IPS DF 4.7 (cell line): ENCODE data around the gene CCL17.

Experiments used
- DNase-seq: peaks from one replicate; pipeline ENCODE4 v3.0.0-alpha.2; 2013; ENCODE audit warnings: low spot score; ENCODE audit errors: extremely low read depth

The CCL17 gene

DNA sequence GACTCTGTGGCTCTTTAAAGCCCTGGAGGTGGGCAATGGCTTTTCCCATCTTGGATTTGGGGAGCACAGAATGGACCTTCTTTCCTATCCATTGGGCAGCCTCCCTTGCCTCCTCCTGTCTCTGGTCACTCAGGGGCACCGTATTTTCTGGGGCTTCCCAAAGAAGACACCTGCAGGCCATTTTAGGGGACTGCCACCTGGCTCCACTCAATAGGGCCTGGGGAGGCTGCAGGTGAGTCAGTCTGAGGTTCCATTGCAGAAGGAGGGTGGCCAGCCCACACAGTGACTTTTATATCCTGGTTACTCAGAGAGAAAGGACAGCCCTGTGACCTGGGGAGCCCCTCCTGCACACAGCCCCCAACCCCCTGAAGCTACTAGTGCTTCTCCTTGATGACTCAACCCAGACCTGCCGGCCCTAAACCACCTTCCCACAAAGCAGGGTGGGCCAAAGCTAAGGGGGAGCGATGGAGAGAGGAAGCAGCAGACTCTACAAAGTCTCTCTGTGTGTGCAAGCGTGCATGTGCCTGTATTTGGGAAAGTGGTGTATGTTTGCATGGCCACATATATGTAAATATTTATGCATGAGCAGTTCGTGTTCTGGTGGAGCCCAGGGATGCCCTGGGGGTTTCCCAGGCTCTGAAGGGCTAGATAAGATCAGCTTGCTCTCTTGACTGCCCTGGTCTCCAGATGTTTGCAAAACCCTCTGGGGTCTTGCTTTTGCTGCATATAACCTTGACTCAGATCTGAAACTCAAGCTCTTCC lies 27.3 kb upstream of the CCL17 start:
- no peak for DNase-seq

- no peak for DNase-seq
Measured at GRCh38 chr16:57379579-57379978, 25.0 kb upstream of the CCL17 start.

DNA sequence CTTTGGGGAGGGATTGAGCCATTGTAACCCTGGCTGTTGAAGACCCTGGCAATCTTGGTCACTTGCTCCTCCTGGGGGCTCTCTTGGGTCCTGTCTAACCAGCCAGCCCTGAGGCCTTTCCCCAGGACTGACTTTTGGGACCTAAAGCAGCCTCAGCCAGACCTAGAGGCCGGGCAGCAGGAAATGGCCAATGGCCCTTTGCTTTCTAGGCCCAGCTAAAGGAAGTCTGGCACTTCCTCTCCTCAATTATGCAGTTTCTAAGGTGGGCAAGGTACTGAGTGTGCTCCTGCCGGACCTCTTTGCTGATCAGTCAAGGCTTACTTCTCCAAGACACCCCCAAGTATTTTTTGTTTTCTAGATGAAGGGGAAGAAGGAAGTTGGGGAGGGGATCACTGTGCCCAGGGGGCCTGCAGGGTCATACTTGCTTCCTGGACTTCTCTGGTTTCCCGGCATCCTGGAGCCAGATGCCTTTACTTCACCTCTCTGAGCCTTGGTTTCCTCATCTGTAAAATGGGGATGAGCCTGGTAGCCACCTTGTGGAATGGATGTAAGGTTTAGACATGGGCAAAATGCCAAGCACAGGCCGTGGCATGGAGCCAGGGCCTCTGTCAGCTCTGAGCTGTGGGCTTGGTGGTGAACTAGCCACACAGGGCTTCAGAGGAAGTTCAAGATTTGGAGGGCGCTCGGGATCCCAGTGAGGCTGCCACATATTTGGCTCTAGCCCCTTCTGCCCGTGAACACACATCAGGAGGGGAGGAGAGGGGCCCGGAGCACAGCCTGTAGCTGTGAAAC lies 23.7 kb upstream of the CCL17 start:
- no peak for DNase-seq

GRCh38 chr16:57381791-57382534 lies 22.6 kb upstream of the CCL17 start:
- no peak for DNase-seq

- DNase-seq = no peak
Measured at GRCh38 chr16:57382535-57383275, 21.9 kb upstream of the CCL17 start.

GRCh38 chr16:57383276-57384247 lies 21.0 kb upstream of the CCL17 start:
- DNase-seq = no peak

DNA sequence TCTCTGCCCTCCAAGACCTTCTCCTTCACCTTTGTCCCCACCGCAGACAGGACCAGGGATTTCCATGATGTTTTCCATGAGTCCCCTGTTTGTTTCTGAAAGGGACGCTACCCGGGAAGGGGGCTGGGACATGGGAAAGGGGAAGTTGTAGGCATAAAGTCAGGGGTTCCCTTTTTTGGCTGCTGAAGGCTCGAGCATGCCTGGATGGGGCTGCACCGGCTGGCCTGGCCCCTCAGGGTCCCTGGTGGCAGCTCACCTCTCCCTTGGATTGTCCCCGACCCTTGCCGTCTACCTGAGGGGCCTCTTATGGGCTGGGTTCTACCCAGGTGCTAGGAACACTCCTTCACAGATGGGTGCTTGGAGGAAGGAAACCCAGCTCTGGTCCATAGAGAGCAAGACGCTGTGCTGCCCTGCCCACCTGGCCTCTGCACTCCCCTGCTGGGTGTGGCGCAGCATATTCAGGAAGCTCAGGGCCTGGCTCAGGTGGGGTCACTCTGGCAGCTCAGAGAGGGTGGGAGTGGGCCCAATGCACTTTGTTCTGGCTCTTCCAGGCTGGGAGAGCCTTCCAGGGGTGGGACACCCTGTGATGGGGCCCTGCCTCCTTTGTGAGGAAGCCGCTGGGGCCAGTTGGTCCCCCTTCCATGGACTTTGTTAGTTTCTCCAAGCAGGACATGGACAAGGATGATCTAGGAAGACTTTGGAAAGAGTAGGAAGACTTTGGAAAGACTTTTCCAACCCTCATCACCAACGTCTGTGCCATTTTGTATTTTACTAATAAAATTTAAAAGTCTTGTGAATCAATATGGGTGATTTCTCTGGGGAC lies 20.1 kb upstream of the CCL17 start:
- DNase-seq = no peak

DNA sequence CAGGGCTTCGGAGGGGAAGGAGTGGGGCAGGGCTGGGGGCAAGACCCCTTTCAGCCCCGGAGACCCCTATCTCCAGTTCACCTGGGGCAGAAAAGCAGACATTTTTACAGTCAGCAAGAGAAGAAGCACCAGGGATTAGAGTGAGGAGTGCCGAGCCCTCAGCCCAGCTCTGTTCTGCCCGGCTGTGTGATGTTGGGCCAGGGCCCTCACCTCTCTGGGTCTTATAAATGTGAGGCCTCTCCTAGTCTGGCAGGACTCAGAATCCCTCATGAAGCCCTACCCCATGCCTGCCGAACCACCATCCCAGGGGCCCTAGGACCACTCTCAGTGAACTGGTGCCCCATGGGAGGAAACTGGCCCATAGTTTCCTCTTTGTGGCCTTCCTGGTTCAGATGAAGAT lies 19.5 kb upstream of the CCL17 start:
- DNase-seq = no peak

- no peak for DNase-seq
Measured at GRCh38 chr16:57386381-57386951, 18.1 kb upstream of the CCL17 start.

- DNase-seq = no peak
Measured at GRCh38 chr16:57387598-57388354, 16.8 kb upstream of the CCL17 start.

- DNase-seq = no peak
Measured at GRCh38 chr16:57388359-57389086, 16.0 kb upstream of the CCL17 start.

DNA sequence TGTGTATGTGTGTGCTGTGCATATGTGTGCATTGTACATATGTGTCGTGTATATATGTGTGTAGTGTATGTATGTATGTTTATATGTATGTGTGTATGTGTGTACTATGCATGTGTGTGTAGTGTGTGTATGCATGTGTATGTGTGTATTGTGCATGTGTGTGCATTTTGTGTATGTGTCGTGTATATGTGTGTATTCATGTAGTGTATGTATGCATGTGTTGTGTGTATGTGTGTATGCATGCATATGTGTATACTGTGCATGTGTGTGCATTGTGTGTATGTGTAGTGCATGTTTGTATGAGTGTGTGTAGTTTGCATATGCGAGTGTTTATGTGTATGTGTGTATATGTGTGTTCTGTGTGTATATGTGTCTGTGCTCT lies 15.5 kb upstream of the CCL17 start:
- no peak for DNase-seq

- DNase-seq = no peak
Measured at GRCh38 chr16:57390636-57391295, 13.8 kb upstream of the CCL17 start.

DNA sequence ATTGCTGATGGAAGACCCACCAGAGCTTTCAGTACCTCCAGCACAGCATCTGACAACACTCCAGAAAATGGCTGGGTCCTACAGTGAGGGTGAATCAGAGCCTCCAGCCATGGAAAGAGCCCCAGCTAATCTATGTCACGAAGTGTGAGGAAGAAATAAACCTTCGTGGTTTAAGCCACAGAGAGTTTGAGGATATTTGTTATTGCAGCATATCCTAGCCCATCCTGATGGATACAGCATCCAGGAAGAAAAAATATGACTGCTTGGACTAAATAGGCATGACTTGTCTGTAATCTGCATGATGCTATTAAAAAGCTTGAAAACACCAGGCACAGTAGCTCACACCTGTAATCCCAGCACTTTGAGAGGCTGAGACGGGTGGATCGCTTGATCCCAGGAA lies 13.3 kb upstream of the CCL17 start:
- no peak for DNase-seq

GRCh38 chr16:57391708-57392107 lies 12.9 kb upstream of the CCL17 start:
- no peak for DNase-seq

DNA sequence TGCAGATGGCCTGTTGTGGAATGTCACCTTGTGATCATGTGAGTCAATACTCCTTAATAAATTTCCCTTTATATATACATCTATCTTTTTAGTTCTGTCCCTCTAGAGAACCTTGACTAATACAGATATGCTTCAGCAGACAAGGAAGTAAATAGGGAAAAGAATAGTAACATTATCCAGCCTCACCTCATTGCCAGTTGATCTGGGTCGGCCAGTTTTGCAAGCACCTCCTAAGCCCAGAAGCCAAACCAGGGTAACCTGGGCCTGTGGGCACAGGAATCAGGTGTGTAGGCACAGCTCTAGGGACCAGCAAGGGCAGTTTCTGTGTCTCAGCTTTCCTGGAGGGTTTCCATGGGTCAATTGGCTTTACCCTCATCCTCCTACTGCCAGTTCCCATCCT lies 11.9 kb upstream of the CCL17 start:
- no peak for DNase-seq

DNA sequence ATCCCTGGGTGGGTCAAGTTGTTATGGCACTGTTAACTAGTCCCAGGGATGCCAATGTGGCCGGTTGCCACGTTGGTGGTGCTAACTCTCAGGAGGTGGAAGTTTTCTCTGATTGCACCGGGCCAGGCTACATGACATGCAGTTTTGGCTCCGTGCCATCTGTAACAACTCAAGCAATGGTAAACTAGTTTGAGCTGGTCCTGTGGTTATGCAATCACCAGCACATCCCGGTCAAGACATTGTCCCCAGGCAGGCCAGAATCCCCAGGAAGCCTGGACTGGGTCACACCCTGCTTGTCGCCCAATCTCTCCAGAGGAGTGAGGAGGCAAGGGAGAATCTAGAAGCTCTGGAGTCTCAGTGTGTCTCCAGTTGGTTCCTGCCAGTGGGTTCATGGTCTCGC lies 10.1 kb upstream of the CCL17 start:
- no peak for DNase-seq
